ENCODE results near the gene IMP4. TPM values are rescaled to one million over a fixed set of nuclear protein-coding genes. Genes with fewer than 3 reads are reported as not detected.
A peak's percentile ranks its signal among the peaks of the same experiment; 100 is the strongest.
"Not testable (repeated sequence)": the region's sequence is repeated elsewhere in the genome, so short reads cannot be mapped to it uniquely, and the experiment has no call there.

IMP4 gene
- total RNA-seq, 4 donors from 2014 or later, result 25.1 to 51.8 (median 43.3) TPM

DNA sequence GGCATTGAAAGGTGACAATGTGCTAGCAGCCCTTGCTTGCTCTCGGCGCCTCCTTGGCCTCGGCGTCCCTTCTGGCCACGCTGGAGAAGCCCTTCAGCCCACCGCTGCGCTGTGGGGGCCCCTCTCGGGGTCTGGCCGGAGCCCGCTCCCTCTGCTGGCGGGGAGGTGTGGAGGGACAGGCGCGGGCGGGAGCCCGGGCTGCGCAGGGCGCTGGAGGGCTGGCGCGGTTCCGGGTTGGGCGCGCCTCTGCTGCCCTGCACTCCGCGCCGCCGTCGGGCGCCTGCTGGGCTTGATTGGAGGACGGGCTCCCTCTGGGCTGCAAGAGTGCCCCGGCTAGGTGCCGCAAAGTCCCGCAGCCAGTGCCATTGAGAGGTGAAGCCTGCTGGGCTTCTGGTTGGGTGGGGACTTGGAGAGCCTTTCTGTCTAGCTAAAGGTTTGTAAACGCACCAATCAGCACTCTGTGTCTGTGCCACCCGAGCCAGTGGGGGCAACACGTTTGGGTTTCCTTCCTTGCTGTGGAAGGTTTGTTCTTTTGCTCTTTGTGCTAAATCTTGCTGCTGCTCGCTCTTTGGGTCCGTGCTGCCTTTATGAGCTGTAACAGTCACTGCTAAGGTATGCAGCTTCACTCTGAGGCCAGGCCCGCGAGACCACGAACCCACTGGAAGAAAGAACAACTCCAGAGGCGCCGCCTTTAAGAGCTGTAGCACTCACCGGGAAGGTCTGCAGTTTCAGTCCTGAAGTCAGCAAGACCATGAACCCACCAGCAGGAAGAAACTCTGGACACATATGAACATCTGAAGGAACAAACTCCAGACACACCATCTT lies 14.8 kb upstream of the IMP4 start:
- intact Hi-C loops (cut with DNase I; ENCODE audit: low total_unique reads), result no loop called here
- Histone ChIP-seq H3K27ac (no peak overlapping the region), H3K4me1 (no peaks in the 10 kb centered on the region), H3K4me3 (no peak overlapping the region), H3K27me3 (no peaks in the 10 kb centered on the region), H3K9me3 (no peaks in the 10 kb centered on the region), H3K36me3 (no peaks in the 10 kb centered on the region)
- TF ChIP-seq POLR2A (IDR thresholded peaks at IDR 0.05), result no peak
- TF ChIP-seq, protein P1, sequence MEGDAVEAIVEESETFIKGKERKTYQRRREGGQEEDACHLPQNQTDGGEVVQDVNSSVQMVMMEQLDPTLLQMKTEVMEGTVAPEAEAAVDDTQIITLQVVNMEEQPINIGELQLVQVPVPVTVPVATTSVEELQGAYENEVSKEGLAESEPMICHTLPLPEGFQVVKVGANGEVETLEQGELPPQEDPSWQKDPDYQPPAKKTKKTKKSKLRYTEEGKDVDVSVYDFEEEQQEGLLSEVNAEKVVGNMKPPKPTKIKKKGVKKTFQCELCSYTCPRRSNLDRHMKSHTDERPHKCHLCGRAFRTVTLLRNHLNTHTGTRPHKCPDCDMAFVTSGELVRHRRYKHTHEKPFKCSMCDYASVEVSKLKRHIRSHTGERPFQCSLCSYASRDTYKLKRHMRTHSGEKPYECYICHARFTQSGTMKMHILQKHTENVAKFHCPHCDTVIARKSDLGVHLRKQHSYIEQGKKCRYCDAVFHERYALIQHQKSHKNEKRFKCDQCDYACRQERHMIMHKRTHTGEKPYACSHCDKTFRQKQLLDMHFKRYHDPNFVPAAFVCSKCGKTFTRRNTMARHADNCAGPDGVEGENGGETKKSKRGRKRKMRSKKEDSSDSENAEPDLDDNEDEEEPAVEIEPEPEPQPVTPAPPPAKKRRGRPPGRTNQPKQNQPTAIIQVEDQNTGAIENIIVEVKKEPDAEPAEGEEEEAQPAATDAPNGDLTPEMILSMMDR (IDR thresholded peaks at IDR 0.05), result no peak
- no peak for DNase-seq

DNA sequence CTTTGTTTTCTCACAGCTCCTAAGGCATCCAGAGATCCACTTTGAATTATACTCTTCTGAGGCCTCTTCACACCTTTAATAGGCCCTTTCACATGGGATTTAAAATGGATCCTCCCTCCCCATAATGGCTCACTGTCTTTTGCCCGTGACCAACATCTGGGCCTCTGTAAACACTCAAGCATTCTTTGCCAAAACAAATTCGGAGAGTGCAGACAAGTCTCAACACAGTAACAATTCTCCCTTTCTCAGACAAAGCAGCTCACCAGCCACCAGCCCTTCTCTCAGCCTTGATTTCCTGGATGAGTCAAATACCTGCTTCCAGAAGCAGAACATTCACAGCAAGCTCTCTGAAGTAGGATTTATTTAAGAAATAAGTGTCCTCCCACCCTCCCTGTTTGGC lies 14.0 kb upstream of the IMP4 start:
- Histone ChIP-seq H3K9me3 (no peaks in the 10 kb centered on the region), H3K27me3 (no peaks in the 10 kb centered on the region), H3K27ac (no peak overlapping the region), H3K36me3 (no peaks in the 10 kb centered on the region), H3K4me1 (no peaks in the 10 kb centered on the region), H3K4me3 (no peak overlapping the region)
- TF ChIP-seq POLR2A (IDR thresholded peaks at IDR 0.05), result no peak
- TF ChIP-seq, protein P1 (IDR thresholded peaks at IDR 0.05), result no peak
- no peak for DNase-seq
- intact Hi-C loops (cut with DNase I; ENCODE audit: low total_unique reads), result no loop called here

DNA sequence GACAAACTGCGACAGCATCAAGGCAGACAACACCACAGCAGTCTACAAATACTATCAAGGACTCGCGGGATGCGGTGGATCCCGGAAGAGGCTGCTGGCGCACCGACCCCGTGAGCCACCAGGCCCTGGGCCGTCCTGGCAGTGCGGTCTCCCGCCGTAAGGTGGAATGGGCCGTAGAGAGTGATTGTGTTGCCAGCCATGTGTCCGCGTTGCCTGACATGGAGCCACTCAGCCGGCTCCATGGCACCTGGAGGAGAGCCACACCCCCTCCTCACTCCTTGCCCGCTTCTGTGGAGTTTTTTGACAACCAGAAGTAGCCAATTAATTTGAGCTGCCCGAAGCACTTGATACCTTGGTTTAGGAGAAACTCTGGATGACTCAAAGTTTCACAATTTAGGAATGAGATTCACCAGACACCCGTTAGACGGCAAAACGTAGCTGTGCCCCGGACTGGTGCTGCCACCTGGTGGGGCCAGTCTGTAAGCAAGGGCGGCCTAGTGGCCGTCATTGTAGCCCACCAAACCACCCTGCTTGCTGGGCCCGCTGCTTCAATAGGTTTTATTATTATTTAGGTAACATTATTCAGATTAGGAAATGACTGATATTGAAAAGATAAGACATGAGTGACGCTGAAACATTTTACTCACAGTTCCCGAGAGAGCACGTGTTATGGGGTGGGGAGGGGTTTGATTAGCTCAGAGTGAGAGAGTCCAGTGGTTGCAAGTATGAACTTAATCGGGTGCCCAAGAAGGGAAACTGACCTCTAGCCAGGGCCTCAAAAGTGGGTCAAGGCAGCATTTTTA lies 10.2 kb upstream of the IMP4 start:
- Histone ChIP-seq H3K4me1 (no peaks in the 10 kb centered on the region), H3K4me3 (no peak overlapping the region), H3K9me3 (no peaks in the 10 kb centered on the region), H3K27me3 (no peaks in the 10 kb centered on the region), H3K27ac (peak overlapping the region in 1 of 2 donors; percentile 51), H3K36me3 (no peaks in the 10 kb centered on the region)
- TF ChIP-seq, protein P1 (IDR thresholded peaks at IDR 0.05), result peak; percentile 82 to 92 (median 88)
- no peak for TF ChIP-seq POLR2A (IDR thresholded peaks at IDR 0.05)
- peak; percentile 82 for DNase-seq
- intact Hi-C loops (cut with DNase I; ENCODE audit: low total_unique reads), result loop anchor here (10.0 kb wide), 1 partner anchor 148 kb away; the partner anchor contains the start of genes MZT2B and SMPD4

GRCh38 chr2:130333253-130333652 lies 9.4 kb upstream of the IMP4 start:
- H3K4me1 ChIP-seq, H3K27me3 ChIP-seq, H3K4me3 ChIP-seq, H3K27ac ChIP-seq, H3K9me3 ChIP-seq, DNase-seq, H3K36me3 ChIP-seq: not testable (repeated sequence)
- intact Hi-C loops (cut with DNase I; ENCODE audit: low total_unique reads), result loop anchor here (10.0 kb wide), 1 partner anchor 148 kb away; the partner anchor contains the start of genes MZT2B and SMPD4

GRCh38 chr2:130334026-130334425 lies 8.7 kb upstream of the IMP4 start:
- no peak overlapping the region for H3K27ac ChIP-seq
- no peaks in the 10 kb centered on the region for H3K4me1 ChIP-seq
- no peaks in the 10 kb centered on the region for H3K36me3 ChIP-seq
- no peak overlapping the region for H3K4me3 ChIP-seq
- H3K27me3 ChIP-seq, result no peaks in the 10 kb centered on the region
- TF ChIP-seq, protein P1 (IDR thresholded peaks at IDR 0.05), result no peak
- TF ChIP-seq POLR2A (IDR thresholded peaks at IDR 0.05), result no peak
- H3K9me3 ChIP-seq, result no peaks in the 10 kb centered on the region
- DNase-seq, result no peak
- intact Hi-C loops (cut with DNase I; ENCODE audit: low total_unique reads), result loop anchor here (10.0 kb wide), 1 partner anchor 149 kb away; the partner anchor contains the start of genes MZT2B and SMPD4

All from uterus (tissue), 4 donors.